NCI-H2227 (cell line): ENCODE measurements around the gene TMEM17.

ENCODE experiments used
- DNase-seq: peaks from one replicate; lab custom pipeline; 2025; ENCODE audit not compliant: unreplicated experiment; lab: John Stamatoyannopoulos, UW

Gene TMEM17

GRCh38 chr2:62512384-62512783, 6.4 kb upstream of the TMEM17 start:
- no peak for DNase-seq

- no peak for DNase-seq
Measured at GRCh38 chr2:62511636-62512035, 5.6 kb upstream of the TMEM17 start.

DNA sequence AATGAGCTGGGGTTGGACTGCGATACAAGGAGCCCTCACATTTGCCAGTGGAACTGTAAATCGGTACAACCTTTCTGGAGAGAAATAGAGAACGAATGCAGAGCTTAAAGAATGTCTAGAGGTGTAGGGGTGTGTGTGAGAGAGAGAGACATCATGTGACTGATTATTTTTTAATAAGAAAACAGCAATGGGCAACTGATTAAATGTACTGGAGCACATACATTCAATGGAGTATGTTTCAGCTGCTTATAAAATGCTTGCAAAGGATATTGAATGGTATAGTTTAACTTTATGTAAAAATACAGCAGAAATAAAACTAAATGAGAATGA, 391 bp upstream of the TMEM17 start:
- no peak for DNase-seq

DNA sequence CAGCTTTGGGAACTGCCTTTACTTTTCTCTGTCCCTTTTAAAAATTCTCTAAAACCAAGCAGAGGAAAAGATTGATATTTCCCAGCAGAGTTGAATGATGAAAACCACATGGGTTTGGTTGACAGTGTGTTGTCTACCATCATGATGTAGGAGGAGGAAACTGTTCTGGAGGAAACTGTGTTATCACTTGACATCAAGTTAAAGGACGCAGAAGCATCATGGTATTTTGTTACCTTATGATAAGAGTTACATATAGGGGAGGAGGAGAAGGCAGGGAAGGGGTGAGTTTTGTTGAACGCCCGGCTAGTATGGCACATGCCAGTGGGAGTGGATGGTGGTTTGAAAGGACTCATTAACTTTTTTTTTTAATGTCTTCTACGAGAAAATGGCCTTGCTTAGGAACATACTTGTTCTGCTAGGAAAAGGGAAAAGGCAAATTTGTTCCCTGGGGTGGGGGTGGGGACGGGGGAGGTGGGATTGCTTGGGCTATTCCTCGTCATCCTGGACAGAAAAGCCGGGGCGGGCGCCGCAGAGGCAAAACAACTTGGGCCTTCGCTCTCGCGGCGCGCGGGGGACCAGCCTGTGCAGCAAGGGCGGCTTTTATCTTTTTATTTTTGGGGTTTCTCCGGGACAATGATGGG, 766 bp downstream of the TMEM17 start:
- no peak for DNase-seq

DNA sequence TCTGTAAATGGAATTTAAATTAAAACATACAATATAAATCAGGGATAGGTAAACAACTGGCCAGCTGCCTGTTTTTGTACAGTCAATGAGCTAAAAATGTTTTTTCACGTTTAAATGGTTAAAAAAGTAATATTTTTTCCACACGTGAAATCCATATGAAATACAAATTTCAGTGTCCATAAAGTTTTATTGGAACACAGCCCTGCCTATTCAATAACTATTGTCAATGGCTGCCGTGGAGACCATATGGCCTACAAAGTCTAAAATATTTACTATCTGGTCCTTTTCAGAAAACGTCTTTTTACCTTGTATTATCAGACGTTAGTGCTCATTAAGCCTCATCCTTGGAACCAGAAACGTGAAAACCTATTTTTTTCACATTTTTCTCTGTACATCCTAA, 1.3 kb downstream of the TMEM17 start:
- peak; percentile 16 for DNase-seq

GRCh38 chr2:62501794-62502500, 4.0 kb downstream of the TMEM17 start:
- no peak for DNase-seq

GRCh38 chr2:62501069-62501468, 4.9 kb downstream of the TMEM17 start:
- DNase-seq: no peak

GRCh38 chr2:62499430-62500060, 6.5 kb downstream of the TMEM17 start:
- DNase-seq: no peak

DNA sequence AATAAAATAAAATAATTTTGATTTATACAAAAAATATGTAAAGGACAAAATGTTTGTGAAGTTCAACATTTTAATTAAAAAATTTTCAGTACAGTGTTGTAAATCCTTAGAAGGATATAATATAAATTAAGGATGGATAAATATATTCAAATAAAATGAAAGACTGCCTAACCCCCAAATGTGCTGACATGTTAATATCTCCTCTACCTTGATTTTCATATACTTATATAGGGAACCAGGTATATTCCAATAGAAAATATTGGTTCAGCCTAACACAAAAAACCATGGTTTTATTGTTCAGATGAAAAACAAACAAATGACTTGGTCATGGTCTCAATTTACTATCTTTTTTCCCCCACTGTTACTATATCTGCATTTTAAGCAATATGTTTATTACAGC, 7.3 kb downstream of the TMEM17 start:
- no peak for DNase-seq

DNA sequence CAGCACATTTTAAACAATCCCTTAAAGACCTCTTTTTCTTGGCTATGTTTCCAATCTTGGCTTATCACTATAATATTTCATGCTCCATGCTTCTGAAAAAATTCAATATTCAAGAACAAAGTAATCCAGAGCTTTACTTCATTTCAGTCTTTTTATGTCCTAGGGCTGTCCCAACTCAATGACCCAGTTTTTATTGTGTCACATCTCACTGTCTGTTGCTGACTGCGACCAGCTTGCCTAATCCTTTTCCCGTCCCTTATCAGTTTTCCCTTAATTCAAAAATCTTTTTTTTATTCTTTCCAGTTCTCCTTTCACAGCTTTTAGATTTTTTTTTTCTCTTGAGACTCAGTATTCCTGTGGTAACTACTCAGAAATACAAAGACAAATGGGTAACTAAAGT, 10.2 kb downstream of the TMEM17 start:
- DNase-seq: no peak

- DNase-seq: no peak
Measured at GRCh38 chr2:62492048-62492447, 13.9 kb downstream of the TMEM17 start.

DNA sequence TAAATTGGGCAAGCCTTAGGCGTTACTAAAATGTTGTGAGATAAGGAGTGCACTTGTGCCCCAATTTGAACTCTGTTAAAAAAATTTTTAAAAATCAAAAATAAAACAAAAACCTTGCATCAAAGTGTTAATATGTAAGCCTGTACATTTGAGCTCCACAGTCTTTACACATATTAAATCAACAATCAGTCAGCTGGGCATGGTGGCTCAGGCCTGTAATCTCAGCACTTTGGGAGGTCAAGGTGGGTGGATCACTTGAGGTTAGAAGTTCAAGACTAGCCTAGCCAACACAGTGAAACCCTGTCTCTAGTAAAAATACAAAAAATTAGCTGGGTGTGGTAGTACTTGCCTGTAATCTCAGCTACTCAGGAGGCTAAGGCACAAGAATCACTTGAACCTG, 16.3 kb downstream of the TMEM17 start:
- no peak for DNase-seq

DNA sequence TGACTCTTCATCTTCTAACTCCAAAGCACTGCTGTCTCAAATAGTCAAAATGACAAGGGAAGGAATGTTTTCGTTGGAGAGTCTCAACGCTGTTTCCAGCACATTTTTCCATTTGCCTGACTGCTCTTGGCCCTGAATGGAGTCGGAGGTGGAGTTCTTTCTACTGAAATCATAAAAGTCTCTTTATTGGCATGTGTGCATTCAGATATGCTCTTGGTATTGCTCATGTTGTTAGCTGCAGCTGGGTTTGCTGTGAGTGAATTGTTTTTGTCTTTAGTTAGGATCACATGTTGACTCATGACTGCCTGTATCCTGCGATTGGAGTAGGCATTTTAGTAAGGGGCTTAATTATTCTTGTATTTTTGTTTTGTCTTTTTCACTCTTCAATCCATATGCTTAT, 16.8 kb downstream of the TMEM17 start:
- DNase-seq: no peak

- DNase-seq: no peak
Measured at GRCh38 chr2:62486439-62486765, 19.6 kb downstream of the TMEM17 start.

GRCh38 chr2:62485761-62486438, 20.1 kb downstream of the TMEM17 start:
- DNase-seq: no peak

GRCh38 chr2:62482558-62483352, 23.2 kb downstream of the TMEM17 start:
- no peak for DNase-seq

GRCh38 chr2:62479917-62480316, 26.1 kb downstream of the TMEM17 start:
- DNase-seq: no peak

DNA sequence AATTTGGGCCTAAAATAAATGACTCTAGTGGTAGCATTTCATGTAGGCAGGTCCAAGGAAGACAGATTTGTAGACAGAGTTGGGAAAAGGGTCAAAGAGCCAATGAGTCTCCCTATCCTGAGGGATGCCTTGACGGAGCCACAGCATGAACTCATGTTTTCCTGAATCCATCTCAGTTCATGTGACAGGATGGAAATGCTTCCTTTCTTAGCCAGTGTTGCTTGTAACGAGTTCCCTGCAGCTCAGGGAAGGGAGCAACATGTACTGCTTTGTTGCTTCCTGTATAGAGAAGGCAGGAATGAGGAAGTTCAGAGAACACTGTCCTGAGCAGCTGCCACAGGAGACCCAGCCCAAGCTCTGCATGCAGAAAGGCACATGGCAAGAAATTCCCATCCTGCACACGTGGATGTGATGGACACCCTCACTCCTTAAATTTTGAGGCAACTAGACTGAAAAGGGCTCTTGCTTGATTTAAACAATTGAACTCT, 27.9 kb downstream of the TMEM17 start:
- DNase-seq: no peak

DNA sequence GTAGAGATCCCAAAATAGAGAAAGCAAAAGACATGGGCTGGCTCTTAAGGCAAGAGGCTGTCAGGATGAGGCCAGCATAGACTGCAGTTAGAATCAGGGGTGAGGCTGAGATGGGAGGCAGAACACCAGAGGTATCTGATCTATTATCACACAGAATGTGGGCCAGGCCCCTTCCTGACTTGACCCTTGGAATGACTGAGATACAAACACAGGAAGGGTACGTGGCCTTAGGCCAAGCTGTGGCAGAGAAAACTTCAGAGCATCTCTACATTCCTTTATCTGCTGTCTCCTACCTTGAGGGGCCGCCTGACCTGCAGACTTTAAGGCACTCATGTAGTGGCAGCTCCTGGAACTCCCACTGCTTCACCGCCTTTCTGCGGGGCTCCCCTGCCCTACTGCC, 28.4 kb downstream of the TMEM17 start:
- no peak for DNase-seq

GRCh38 chr2:62475172-62476011, 30.6 kb downstream of the TMEM17 start:
- DNase-seq: peak; percentile 36
